Left lung (tissue), 10 donors: Measurements from ENCODE around the gene ZGPAT. TPM values are rescaled to one million over a fixed set of nuclear protein-coding genes. Genes with fewer than 3 reads are reported as not detected.

ENCODE experiments used
- ATAC-seq: fragments of 200-7000 bp; cut with Tn5 transposase; one replicate; pipeline ENCODE4 v1.9.1; 2020; ENCODE audit warnings: moderate library complexity
- DNase-seq, 4 donors: peaks; one replicate each; pipeline ENCODE4 v3.0.0-alpha.2; 2013 to 2020
- H3K27ac ChIP-seq, 2 donors: fragments of 200-600 bp; sonication (generic) in 1 of 2; one replicate each; pipeline versions ENCODE4 v1.5.0 to v1.8.0; 2020 to 2021
- H3K27me3 ChIP-seq, 2 donors: fragments of 200-600 bp; sonication (generic) in 1 of 2; one replicate each; pipeline versions ENCODE4 v1.5.0 to v1.8.0; 2020 to 2021
- H3K36me3 ChIP-seq, 2 donors: fragments of 200-600 bp; sonication (generic) in 1 of 2; one replicate each; pipeline versions ENCODE4 v1.5.0 to v1.8.0; 2020 to 2021
- H3K4me1 ChIP-seq, 2 donors: fragments of 200-600 bp; one replicate each; pipeline ENCODE4 v1.8.0; 2021
- H3K4me3 ChIP-seq, 2 donors: fragments of 200-600 bp; sonication (generic) in 1 of 2; one replicate each; pipeline versions ENCODE4 v1.5.0 to v1.8.0; 2020 to 2021; ENCODE audit warnings: mild to moderate bottlenecking in 1 of 2
- H3K9me3 ChIP-seq, 2 donors: fragments of 200-600 bp; sonication (generic) in 1 of 2; one replicate each; pipeline versions ENCODE4 v1.5.0 to v1.8.0; 2020 to 2021
- intact Hi-C, 2 donors: fragments of 100-400 bp; cut with DNase I; formaldehyde crosslinking; loops; one replicate each; pipeline versions ENCODE4 v1.11.2 to v1.14.2; 2022
- polyA plus RNA-seq, 6 donors: library from polyadenylated mRNA; unstranded; fragments of 120-200 nt; gene quantifications; one replicate each; pipeline ENCODE4 v1.2.1, GENCODE V29; 2013; ENCODE audit not compliant: insufficient read length in 6 of 6
- total RNA-seq, 2 donors: library from RNA; stranded (reverse); fragmentation: NEBNext Ultra II Directional; extraction: Animal tissue kit (Norgen Biotek cat#: 25700); gene quantifications; one replicate each; pipeline ENCODE4 v1.2.1, GENCODE V29; 2021
- TF ChIP-seq, protein P1 (sequence below), 2 donors: fragments of 200-600 bp; sonication (generic) in 1 of 2; IDR thresholded peaks; one replicate each; pipeline versions ENCODE4 v1.5.0 to v1.8.0; 2021; ENCODE audit warnings: antibody characterized with exemption in 2 of 2
- donor health status: DM: no; HTN: yes; CAD: no.
- donor health status: DM: no; HTN: no; CAD: no.

ZGPAT gene
- total and polyA plus RNA-seq, 8 donors: 13.7 to 28.8 (median 18.9) TPM

- TF ChIP-seq, protein P1, sequence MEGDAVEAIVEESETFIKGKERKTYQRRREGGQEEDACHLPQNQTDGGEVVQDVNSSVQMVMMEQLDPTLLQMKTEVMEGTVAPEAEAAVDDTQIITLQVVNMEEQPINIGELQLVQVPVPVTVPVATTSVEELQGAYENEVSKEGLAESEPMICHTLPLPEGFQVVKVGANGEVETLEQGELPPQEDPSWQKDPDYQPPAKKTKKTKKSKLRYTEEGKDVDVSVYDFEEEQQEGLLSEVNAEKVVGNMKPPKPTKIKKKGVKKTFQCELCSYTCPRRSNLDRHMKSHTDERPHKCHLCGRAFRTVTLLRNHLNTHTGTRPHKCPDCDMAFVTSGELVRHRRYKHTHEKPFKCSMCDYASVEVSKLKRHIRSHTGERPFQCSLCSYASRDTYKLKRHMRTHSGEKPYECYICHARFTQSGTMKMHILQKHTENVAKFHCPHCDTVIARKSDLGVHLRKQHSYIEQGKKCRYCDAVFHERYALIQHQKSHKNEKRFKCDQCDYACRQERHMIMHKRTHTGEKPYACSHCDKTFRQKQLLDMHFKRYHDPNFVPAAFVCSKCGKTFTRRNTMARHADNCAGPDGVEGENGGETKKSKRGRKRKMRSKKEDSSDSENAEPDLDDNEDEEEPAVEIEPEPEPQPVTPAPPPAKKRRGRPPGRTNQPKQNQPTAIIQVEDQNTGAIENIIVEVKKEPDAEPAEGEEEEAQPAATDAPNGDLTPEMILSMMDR (IDR thresholded peaks at IDR 0.05): no peak
- DNase-seq (peak in 1 of 4 donors; percentile 36), ATAC-seq (no peak)
- Histone ChIP-seq H3K27ac (no peak overlapping the region), H3K27me3 (no peaks in the 10 kb centered on the region), H3K36me3 (peaks cover 0 to 55% of the 10 kb centered on the region in 2 donors), H3K4me1 (peaks cover 14 to 41% of the 10 kb centered on the region in 2 donors), H3K4me3 (no peak overlapping the region), H3K9me3 (no peaks in the 10 kb centered on the region)
- intact Hi-C loops: no loop called here
These were observed 2.4 kb upstream of the ZGPAT start for GRCh38 chr20:63705232-63706026.

DNA sequence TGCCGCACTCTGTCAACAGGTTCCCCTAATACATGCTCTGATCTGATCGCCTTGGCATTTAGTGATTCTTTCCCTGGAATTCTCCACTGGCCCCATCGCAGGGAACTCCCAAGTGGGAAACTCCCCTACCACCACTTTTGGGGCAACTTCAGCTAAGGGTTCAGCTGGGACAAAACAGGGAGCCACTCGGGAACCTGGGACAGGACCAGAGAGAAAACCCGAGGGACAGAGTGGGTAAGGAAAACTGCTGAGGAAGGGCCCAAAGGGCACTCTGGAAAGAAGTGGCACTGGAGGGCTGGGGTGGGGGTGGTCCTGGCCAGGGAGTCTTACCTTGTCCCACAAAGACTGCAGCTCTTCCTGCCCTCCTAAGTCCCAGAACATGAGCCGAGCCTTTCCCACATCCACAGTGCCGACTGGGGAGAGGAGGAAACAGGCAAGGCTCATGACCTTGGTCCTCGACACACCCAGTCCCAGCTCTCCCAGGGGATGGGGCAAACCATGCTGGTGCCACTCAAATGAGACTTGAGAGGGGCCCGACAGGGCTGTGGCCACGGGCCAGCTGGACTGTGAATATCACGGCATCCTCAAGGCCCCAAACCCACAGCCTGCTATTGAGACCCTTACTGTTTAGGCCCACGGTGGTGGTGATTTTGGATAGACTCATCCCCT lies 1.7 kb upstream of the ZGPAT start:
- Histone ChIP-seq H3K36me3 (peaks cover 0 to 56% of the 10 kb centered on the region in 2 donors), H3K27ac (peak overlapping the region in 1 of 2 donors; percentile 90)
- TF ChIP-seq, protein P1 (IDR thresholded peaks at IDR 0.05): no peak

GRCh38 chr20:63706852-63707557 lies 834 bp upstream of the ZGPAT start:
- Histone ChIP-seq H3K27me3 (no peaks in the 10 kb centered on the region), H3K4me3 (peak overlapping the region; percentile 79 to 100), H3K4me1 (peaks cover 14 to 54% of the 10 kb centered on the region in 2 donors), H3K9me3 (no peaks in the 10 kb centered on the region), H3K36me3 (peaks cover 0 to 64% of the 10 kb centered on the region in 2 donors), H3K27ac (peak overlapping the region; percentile 80 to 90)
- intact Hi-C loops: no loop called here
- peak in 2 of 4 donors; percentile 34 to 85 for DNase-seq
- ATAC-seq: peak; percentile 44
- TF ChIP-seq, protein P1 (IDR thresholded peaks at IDR 0.05): no peak

More for the DNA sequence above, 1.7 kb upstream of the ZGPAT start:
- Histone ChIP-seq H3K9me3 (no peaks in the 10 kb centered on the region), H3K27me3 (no peaks in the 10 kb centered on the region), H3K4me3 (peak overlapping the region; percentile 79 to 100), H3K4me1 (peaks cover 14 to 47% of the 10 kb centered on the region in 2 donors)
- DNase-seq: peak in 1 of 4 donors; percentile 51
- ATAC-seq: no peak
- intact Hi-C loops: no loop called here

DNA sequence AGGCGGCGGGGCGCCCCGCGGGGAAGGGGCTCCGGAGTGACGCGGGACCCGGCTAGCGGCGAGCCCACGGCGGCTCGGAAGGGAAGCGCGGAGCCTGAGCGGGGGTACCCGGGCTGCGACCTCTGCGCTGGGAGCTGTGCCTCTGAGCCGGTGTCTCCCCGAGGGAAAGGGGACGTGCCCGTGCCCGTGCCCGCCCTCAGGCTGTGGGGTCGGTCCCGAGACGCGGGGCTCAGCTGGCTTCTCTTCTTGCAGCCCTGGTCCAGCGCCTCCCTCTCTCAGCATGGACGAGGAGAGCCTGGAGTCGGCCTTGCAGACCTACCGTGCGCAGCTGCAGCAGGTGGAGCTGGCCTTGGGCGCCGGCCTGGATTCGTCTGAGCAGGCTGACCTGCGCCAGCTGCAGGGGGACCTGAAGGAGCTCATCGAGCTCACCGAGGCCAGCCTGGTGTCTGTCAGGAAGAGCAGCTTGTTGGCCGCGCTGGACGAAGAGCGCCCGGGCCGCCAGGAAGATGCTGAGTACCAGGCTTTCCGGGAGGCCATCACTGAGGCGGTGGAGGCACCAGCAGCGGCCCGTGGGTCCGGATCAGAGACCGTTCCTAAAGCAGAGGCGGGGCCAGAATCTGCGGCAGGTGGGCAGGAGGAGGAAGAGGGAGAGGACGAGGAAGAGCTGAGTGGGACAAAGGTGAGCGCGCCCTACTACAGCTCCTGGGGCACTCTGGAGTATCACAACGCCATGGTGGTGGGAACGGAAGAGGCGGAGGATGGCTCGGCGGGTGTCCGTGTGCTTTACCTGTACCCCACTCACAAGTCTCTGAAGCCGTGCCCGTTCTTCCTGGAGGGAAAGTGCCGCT lies 686 bp downstream of the ZGPAT start:
- Histone ChIP-seq H3K36me3 (peaks cover 0 to 75% of the 10 kb centered on the region in 2 donors), H3K4me3 (peak overlapping the region; percentile 79 to 100), H3K27ac (peak overlapping the region; percentile 80 to 90), H3K27me3 (no peaks in the 10 kb centered on the region), H3K9me3 (no peaks in the 10 kb centered on the region), H3K4me1 (peaks cover 14 to 56% of the 10 kb centered on the region in 2 donors)
- ATAC-seq: no peak
- intact Hi-C loops: no loop called here
- TF ChIP-seq, protein P1 (IDR thresholded peaks at IDR 0.05): no peak
- peak in 2 of 4 donors; percentile 33 to 77 for DNase-seq
